KG1 (cell line): ENCODE data around the gene DUSP8.
"Not testable (repeated sequence)": the region's sequence is repeated elsewhere in the genome, so short reads cannot be mapped to it uniquely, and the experiment has no call there.

Experiments
- DNase-seq: peaks from one replicate; lab custom pipeline; 2025; lab: John Stamatoyannopoulos, UW

Gene DUSP8

DNA sequence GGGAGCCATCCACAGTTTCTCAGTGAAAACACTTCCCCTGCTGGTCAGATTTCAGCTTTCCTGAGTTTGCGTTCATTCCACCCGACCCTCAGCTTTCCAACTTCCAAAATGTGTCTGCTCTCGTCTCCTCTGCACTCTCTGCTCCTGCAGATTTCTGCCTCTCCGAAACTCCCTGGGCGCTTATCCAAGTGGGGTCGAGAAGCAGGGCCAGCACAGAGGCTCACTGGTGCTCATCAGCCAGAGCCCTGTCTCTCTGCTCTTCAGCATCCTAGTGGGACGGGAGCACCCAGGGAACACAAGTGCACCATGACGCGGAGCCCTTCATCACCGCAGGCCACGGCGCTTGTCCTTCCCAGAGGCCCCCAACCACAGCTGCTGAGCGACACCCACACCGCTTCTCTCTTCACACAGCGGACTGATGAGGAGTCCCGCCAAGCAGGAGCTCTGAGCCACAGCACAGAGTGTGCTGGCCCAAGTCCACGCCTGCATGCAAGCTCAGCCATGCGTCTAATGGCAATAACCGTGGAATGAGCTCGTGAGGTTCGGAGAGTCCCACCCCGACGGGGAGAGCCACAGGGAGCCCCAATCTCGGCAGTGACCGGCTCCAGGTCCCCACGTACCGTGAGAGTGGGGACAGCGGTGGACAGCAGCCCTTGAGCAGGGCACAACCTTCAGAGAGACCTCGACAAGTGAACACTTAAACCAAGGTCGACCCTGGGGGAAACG lies 57.6 kb downstream of the DUSP8 start:
- DNase-seq = no peak

GRCh38 chr11:1513326-1514296 lies 58.5 kb downstream of the DUSP8 start:
- DNase-seq = no peak

DNA sequence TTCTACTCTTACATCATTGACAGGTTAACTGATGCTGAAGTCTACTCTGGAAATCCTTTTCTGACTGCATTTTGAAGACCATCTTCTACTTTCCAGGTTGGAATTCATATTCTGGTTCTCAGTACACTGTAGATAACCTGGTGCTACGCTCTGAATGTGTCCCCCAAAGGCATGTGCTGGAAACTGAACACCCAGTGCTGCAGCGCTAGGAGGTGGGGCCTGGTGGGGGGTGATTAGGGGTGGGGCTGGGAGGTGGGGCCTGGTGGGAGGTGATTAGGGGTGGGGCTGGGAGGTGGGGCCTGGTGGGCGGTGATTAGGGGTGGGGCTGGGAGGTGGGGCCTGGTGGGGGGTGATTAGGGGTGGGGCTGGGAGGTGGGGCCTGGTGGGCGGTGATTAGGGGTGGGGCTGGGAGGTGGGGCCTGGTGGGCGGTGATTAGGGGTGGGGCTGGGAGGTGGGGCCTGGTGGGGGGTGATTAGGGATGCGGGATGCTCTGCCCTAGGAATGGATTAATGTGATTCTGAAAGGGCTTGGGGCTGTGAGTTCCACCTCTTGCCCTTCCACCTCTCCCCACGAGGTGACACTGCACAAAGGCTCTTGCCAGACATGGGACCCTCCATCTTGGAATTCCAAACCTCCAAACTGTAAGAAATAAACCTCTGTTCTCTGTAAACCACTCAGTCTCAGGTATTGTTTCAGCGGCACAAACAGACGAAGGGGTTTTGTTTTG lies 59.4 kb downstream of the DUSP8 start:
- not testable (repeated sequence) for DNase-seq

GRCh38 chr11:1511937-1512496 lies 60.1 kb downstream of the DUSP8 start:
- DNase-seq = no peak

DNA sequence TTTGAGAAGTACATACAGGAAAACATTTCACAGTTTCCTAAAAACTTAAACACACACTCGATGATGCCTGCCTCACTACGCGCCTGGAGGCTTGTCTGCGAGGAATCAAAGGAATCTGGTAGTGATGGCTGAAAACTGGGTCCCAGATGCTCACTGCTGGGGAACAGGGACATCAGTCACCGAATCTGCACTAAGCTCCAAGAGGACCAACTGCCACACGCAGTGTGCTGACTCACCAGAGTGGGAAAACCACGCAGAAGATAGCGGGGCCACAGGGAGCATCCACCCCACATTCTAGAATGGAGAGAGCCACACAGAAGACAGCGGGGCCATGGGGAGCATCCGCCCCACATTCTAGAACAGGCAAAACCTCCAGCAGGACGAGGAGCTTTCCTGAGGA lies 61.1 kb downstream of the DUSP8 start:
- DNase-seq = no peak

DNA sequence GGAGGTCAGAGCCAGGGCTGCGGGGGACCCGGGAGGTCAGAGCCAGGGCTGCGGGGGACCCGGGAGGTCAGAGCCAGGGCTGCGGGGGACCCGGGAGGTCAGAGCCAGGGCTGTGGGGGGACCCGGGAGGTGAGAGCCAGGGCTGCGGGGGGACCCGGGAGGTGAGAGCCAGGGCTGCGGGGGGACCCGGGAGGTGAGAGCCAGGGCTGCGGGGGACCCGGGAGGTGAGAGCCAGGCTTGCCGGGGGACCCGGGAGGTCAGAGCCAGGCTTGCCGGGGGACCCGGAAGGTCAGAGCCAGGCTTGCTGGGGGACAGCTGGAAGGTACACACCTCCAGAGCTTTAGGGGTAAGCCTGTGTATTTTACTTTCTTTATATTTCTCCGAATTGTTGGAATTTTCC lies 61.7 kb downstream of the DUSP8 start:
- not testable (repeated sequence) for DNase-seq

- DNase-seq = no peak
Observed at GRCh38 chr11:1509626-1510255, 62.3 kb downstream of the DUSP8 start.

DNA sequence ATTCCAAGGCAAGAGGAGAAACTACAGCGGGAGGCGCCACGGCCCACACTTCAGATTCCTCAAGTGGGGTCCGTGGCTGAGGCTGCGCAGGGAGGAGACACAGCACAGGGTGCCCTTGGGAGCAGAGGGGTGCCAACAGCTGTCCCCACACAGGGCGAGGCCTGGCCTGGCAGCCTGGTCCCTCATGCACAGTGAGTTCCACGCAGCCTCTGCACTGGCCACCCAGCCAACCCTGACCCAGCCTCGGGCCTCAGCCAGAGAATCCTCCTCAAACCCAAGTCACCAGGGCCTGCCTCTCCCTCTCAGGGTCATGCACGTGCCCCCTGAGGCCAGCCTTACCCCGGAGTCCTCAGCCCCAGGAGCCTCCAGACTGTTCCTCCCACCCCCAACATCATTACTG lies 63.1 kb downstream of the DUSP8 start:
- no peak for DNase-seq

DNA sequence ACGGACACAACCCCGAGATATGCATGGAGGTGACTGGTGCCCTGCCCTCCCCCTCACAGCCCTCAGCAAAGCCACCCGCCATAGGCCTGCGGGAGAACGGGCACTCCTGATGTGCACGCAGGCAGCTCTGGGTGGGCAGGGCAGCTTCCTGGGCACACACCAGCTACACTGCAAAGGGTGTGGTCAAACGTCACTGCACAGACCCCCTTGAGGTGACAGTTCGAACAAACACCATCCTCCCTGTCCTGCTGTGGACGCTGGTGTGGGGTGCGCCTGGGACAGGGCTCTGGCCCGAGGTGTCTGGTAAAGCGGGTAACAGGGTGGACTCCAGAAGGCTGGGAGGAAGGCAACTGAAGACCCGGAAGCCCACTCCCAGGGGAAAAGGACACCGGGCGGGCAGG lies 63.6 kb downstream of the DUSP8 start:
- DNase-seq = no peak

- DNase-seq = no peak
Observed at GRCh38 chr11:1507381-1508140, 64.5 kb downstream of the DUSP8 start.

DNA sequence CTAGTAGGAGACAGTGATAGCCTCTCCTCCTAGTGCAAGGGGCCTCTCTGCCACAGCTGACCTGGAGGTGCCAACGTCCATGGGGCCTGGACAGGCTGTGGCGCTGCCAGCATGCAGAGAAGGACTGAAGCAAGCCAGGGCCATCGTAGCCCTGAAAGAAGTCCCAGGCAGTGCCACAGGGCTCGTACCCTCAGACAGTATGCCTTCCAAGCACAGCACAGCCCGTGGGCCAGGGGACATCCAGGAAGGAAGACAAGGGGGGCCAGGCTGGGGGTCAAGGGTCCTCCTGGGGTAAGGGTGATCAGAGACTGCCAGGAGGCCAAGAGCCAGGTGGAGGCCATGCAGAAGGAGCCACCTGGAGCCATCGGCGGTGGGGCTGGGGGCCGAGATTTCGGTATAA lies 65.1 kb downstream of the DUSP8 start:
- DNase-seq = no peak

GRCh38 chr11:1505480-1505879 lies 66.6 kb downstream of the DUSP8 start:
- DNase-seq = no peak

DNA sequence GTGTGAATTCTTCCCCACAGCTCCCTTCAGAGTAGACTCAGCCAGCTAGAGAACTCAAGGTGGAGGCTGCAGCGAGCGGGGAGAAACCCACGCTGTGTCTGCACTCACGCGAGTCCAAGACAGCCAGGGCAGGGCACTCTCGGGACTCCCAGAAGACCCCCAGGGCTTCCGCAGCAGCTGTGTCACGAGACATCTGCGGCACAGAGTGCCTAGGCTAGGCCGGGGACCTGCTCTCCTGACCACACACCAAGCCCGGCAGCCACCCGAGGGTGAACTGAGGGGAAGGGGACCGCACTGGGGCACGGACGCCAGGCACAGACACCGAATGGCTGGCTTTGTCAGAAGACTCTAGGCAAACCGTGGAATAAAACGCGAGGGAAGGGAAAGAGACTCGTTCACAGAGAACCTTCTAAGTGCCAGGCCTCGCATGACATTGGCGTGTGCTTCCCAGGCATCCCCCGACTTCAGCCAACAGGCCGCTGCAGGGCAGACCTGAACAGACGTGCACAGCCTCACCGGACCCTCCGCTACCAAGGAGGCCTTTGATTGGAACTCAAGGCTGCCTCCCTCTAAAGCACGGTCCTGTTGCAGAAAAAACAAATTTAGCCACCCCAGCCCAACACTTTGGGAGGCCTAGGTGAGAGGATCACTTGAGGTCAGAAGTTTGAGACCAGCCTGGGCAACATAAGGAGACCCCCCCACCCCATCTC lies 67.3 kb downstream of the DUSP8 start:
- DNase-seq = no peak

GRCh38 chr11:1504138-1504537 lies 67.9 kb downstream of the DUSP8 start:
- DNase-seq = no peak
